Measurements from ENCODE around the gene SERPINA4. TPM values are rescaled to one million over a fixed set of nuclear protein-coding genes. Genes with fewer than 3 reads are reported as not detected.
A peak's percentile ranks its signal among the peaks of the same experiment; 100 is the strongest.

Gene SERPINA4
- total RNA-seq, 2 donors from 2014 or later, result not detected

GRCh38 chr14:94596361-94596760 is 35.1 kb downstream of the SERPINA4 start:
- Mint-ChIP-seq H3K27me3 (ENCODE audit: insufficient read depth) (peaks cover 9% of the 10 kb centered on the region), H3K9me3 (no peaks in the 10 kb centered on the region), H3K4me1 (peaks cover 20% of the 10 kb centered on the region), H3K4me3 (no peak overlapping the region), H3K27ac (no peak overlapping the region), H3K36me3 (ENCODE audit: low read depth) (no peaks in the 10 kb centered on the region)
- WGBS, 2 experiments (ENCODE audit: insufficient coverage in 1 of 2, insufficient read length in 1 of 2), result 87 to 89% methylated on average over 9 of the region's 9 CpGs
- H3K4me3 ChIP-seq (ENCODE audit: low read length), result no peak overlapping the region
- H3K27me3 ChIP-seq (ENCODE audit: control insufficient read depth, insufficient read depth, low read length, poor library complexity, severe bottlenecking), result no peaks in the 10 kb centered on the region
- peaks cover 12% of the 10 kb centered on the region for H3K4me1 ChIP-seq (ENCODE audit: control insufficient read depth, insufficient read depth, low read length)
- H3K36me3 ChIP-seq (ENCODE audit: control insufficient read depth, insufficient read depth, low read length), result no peaks in the 10 kb centered on the region
- H3K9ac ChIP-seq (ENCODE audit: extremely low read depth, low read length, poor library complexity, severe bottlenecking), result no peak overlapping the region
- H3K9me3 ChIP-seq (ENCODE audit: control insufficient read depth, low read length), result no peaks in the 10 kb centered on the region
- no peak for DNase-seq
- H3K27ac ChIP-seq (ENCODE audit: low read depth, low read length), result no peak overlapping the region
- no peak for TF ChIP-seq CTCF (conservative IDR thresholded peaks at IDR 0.05)

- no peaks in the 10 kb centered on the region for H3K27me3 ChIP-seq (ENCODE audit: control insufficient read depth, insufficient read depth, low read length, poor library complexity, severe bottlenecking)
- Mint-ChIP-seq H3K4me1 (peaks cover 26% of the 10 kb centered on the region), H3K4me3 (no peak overlapping the region), H3K27me3 (ENCODE audit: insufficient read depth) (peaks cover 6% of the 10 kb centered on the region), H3K27ac (no peak overlapping the region), H3K9me3 (no peaks in the 10 kb centered on the region), H3K36me3 (ENCODE audit: low read depth) (no peaks in the 10 kb centered on the region)
- WGBS, 2 experiments (ENCODE audit: insufficient coverage in 1 of 2, insufficient read length in 1 of 2), result 91 to 94% methylated on average over 4 to 5 of the region's 5 CpGs
- H3K4me1 ChIP-seq (ENCODE audit: control insufficient read depth, insufficient read depth, low read length), result peaks cover 12% of the 10 kb centered on the region
- no peak for DNase-seq
- H3K27ac ChIP-seq (ENCODE audit: low read depth, low read length), result no peak overlapping the region
- no peak overlapping the region for H3K4me3 ChIP-seq (ENCODE audit: low read length)
- no peak for TF ChIP-seq CTCF (conservative IDR thresholded peaks at IDR 0.05)
- no peak overlapping the region for H3K9ac ChIP-seq (ENCODE audit: extremely low read depth, low read length, poor library complexity, severe bottlenecking)
- no peaks in the 10 kb centered on the region for H3K9me3 ChIP-seq (ENCODE audit: control insufficient read depth, low read length)
- H3K36me3 ChIP-seq (ENCODE audit: control insufficient read depth, insufficient read depth, low read length), result no peaks in the 10 kb centered on the region
Measured at GRCh38 chr14:94597788-94598187, 36.5 kb downstream of the SERPINA4 start.

- TF ChIP-seq CTCF (conservative IDR thresholded peaks at IDR 0.05), result no peak
- no peak overlapping the region for H3K4me3 Mint-ChIP-seq
- peaks cover 6% of the 10 kb centered on the region for H3K27me3 Mint-ChIP-seq (ENCODE audit: insufficient read depth)
- WGBS, 2 experiments (ENCODE audit: insufficient coverage in 1 of 2, insufficient read length in 1 of 2), result 87 to 100% methylated on average over 2 to 7 of the region's 7 CpGs
- Histone ChIP-seq H3K4me3 (ENCODE audit: low read length) (no peak overlapping the region), H3K9ac (ENCODE audit: extremely low read depth, low read length, poor library complexity, severe bottlenecking) (no peak overlapping the region), H3K9me3 (ENCODE audit: control insufficient read depth, low read length) (no peaks in the 10 kb centered on the region), H3K4me1 (ENCODE audit: control insufficient read depth, insufficient read depth, low read length) (peaks cover 12% of the 10 kb centered on the region), H3K27ac (ENCODE audit: low read depth, low read length) (no peak overlapping the region), H3K36me3 (ENCODE audit: control insufficient read depth, insufficient read depth, low read length) (no peaks in the 10 kb centered on the region), H3K27me3 (ENCODE audit: control insufficient read depth, insufficient read depth, low read length, poor library complexity, severe bottlenecking) (no peaks in the 10 kb centered on the region)
- peaks cover 26% of the 10 kb centered on the region for H3K4me1 Mint-ChIP-seq
- H3K36me3 Mint-ChIP-seq (ENCODE audit: low read depth), result no peaks in the 10 kb centered on the region
- DNase-seq, result no peak
- H3K27ac Mint-ChIP-seq, result peak overlapping the region; percentile 40
- no peaks in the 10 kb centered on the region for H3K9me3 Mint-ChIP-seq
Measured at GRCh38 chr14:94598506-94598815, 37.2 kb downstream of the SERPINA4 start.

Measured in endodermal cell (in vitro differentiated cells).